ENCODE measurements around the gene SEPTIN1. TPM values are rescaled to one million over a fixed set of nuclear protein-coding genes. Genes with fewer than 3 reads are reported as not detected.

SEPTIN1 gene
- total RNA-seq, 1 experiment from 2014 or later = 1.4 TPM

DNA sequence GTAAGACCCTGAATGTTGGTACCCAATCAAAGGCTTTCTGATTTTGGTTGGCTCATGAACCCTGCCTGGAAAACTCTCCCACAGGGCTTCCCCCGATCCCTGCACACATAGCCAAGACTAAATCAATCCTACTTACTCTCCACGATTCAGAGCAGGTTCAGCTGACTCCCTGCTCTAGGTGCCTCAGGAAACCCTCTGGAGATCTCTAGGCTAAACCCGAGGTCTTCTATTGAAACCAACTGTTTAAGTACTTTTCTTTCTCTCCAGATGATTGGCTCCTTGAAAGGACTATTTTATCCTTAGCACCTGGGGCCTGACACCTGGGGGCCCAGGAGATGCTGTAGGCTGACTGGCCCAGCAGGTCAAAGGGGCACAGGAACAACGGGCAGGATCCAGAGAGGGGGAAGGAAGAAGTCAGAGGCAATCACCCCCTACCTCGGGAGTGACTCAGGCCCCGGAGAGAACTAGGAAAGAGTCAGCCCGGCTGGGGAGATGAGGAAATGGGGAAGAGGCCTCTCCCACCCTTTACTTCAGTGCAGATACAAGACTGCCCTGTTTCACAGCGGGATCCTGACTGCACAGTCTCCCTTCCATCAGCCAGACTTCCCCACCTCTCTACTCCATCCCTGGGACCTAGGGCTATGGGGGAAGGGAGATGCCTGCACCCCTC is 14.1 kb downstream of the SEPTIN1 start:
- Histone ChIP-seq H3K56ac (ENCODE audit: insufficient read length, low read depth, low read length) (no peak overlapping the region), H2BK5ac (ENCODE audit: insufficient read length, low read length) (no peak overlapping the region), H3K4ac (ENCODE audit: low read depth, low read length) (no peak overlapping the region), H2BK12ac (ENCODE audit: insufficient read length, low read depth, low read length) (no peak overlapping the region), H2AK5ac (ENCODE audit: insufficient read length, low read length) (no peak overlapping the region), H4K91ac (ENCODE audit: insufficient read length, low read depth, low read length) (no peak overlapping the region), H3K23ac (ENCODE audit: insufficient read length, low read depth, low read length) (no peak overlapping the region), H2BK15ac (ENCODE audit: low read depth, low read length) (no peak overlapping the region), H2AFZ (ENCODE audit: low read length) (no peak overlapping the region), H4K8ac (replicated peaks; ENCODE audit: insufficient read length, low read depth, low read length) (no peak overlapping the region), H3T11ph (ENCODE audit: low read length) (no peak overlapping the region), H3K4me1 (ENCODE audit: insufficient read depth, low read length) (peaks cover 6% of the 10 kb centered on the region), H3K79me1 (ENCODE audit: insufficient read depth, low read depth, low read length, poor library complexity, severe bottlenecking) (peaks cover 3% of the 10 kb centered on the region), H3K18ac (ENCODE audit: insufficient read length, low read depth, low read length) (no peak overlapping the region), H2BK120ac (ENCODE audit: low read depth, low read length, poor library complexity, severe bottlenecking) (no peak overlapping the region), H4K5ac (ENCODE audit: insufficient read length, low read depth, low read length) (no peak overlapping the region), H3K27me3 (ENCODE audit: insufficient read depth, low read length) (no peaks in the 10 kb centered on the region), H3K4me2 (ENCODE audit: insufficient read depth, insufficient read length, low read length) (peak overlapping the region; percentile 80), H3K27ac (ENCODE audit: insufficient read length, low read depth, low read length) (no peak overlapping the region), H3K79me2 (ENCODE audit: insufficient read depth, low read length) (no peaks in the 10 kb centered on the region; the same call in none of the 2 replicates), H3K9ac (ENCODE audit: extremely low read depth, insufficient read length, low read length) (peak overlapping the region; percentile 34), H4K20me1 (ENCODE audit: control insufficient read depth, insufficient read depth, insufficient read length) (no peaks in the 10 kb centered on the region), H2BK20ac (ENCODE audit: low read depth, low read length, poor library complexity, severe bottlenecking) (no peak overlapping the region), H3K9me3 (ENCODE audit: control insufficient read depth, low read depth, low read length) (no peaks in the 10 kb centered on the region), H3K14ac (ENCODE audit: insufficient read depth, low read length) (no peak overlapping the region), H3K23me2 (ENCODE audit: insufficient read length, low read depth, low read length, poor library complexity, severe bottlenecking) (peaks cover 10% of the 10 kb centered on the region)
- H3K9me3 Mint-ChIP-seq = peaks cover 0 to 3% of the 10 kb centered on the region in 2 experiments; a peak in 3 of 5 replicates
- H3K4me1 Mint-ChIP-seq = peaks cover 32 to 34% of the 10 kb centered on the region in 2 experiments
- H3K36me3 Mint-ChIP-seq (ENCODE audit: insufficient read depth in 1 of 3, low read depth in 3 of 3) = peaks cover 6 to 19% (median 16%) of the 10 kb centered on the region in 3 experiments; a peak in 6 of 7 replicates
- no CpG with 5 or more reads among the region's 8 CpGs for WGBS (ENCODE audit: extremely low coverage, insufficient read length, low lambda C conversion rate)
- peaks cover 2% of the 10 kb centered on the region; the same call in 1 of the 2 replicates for H3K27me3 Mint-ChIP-seq (ENCODE audit: low read depth)
- no peak for TF ChIP-seq CTCF (conservative IDR thresholded peaks at IDR 0.05)
- peak overlapping the region; percentile 75 to 84 for H3K4me3 Mint-ChIP-seq
- DNase-seq = no peak
- H3K27ac Mint-ChIP-seq = peak overlapping the region in 1 of 3 experiments; percentile 33; a peak in 3 of 7 replicates
